Lower leg skin (tissue), 4 donors: ENCODE results near the gene RCOR2. TPM values are rescaled to one million over a fixed set of nuclear protein-coding genes. Genes with fewer than 3 reads are reported as not detected.

Experiments used
- DNase-seq, 2 donors: peaks; one replicate each; pipeline ENCODE4 v3.0.0-alpha.2; 2019; ENCODE audit warnings: low spot score in 2 of 2
- H3K4me3 ChIP-seq: fragments of 200-600 bp; sonication (generic); 2 replicates; pipeline ENCODE4 v1.5.1; 2017; ENCODE audit warnings: mild to moderate bottlenecking, low read depth; ENCODE audit not compliant: poor library complexity, severe bottlenecking
- POLR2A ChIP-seq, 2 donors: fragments of 450-650 bp; IDR thresholded peaks; one replicate each; pipeline ENCODE4 v1.6.1; 2016 to 2017; ENCODE audit warnings: antibody characterized with exemption in 2 of 2, mild to moderate bottlenecking in 1 of 2, moderate library complexity in 1 of 2
- WGBS, 2 donors: methylation state at CpG; one replicate each; pipeline ENCODE4 v1.1.5; 2018; 5-methylcytosine and 5-hydroxymethylcytosine counted together
- intact Hi-C: fragments of 100-400 bp; cut with DNase I; formaldehyde crosslinking; loops from one replicate; pipeline ENCODE4 v1.15.0; 2023; ENCODE audit warnings: low total_unique reads
- total RNA-seq, 4 donors: library from RNA; depleted of rRNA; stranded (reverse); fragments of >200 nt; gene quantifications; one replicate each; pipeline ENCODE4 v1.1.0, GENCODE V29; 2016
- TF ChIP-seq, protein P1 (sequence below), 3 donors: fragments of 450-650 bp; IDR thresholded peaks; one replicate each; pipeline ENCODE4 v1.5.1; 2016; ENCODE audit warnings: antibody characterized with exemption in 3 of 3, mild to moderate bottlenecking in 3 of 3, moderate library complexity in 2 of 3

RCOR2 gene
- total RNA-seq, 4 donors from 2014 or later = 0.16 TPM; not detected in 3

DNA sequence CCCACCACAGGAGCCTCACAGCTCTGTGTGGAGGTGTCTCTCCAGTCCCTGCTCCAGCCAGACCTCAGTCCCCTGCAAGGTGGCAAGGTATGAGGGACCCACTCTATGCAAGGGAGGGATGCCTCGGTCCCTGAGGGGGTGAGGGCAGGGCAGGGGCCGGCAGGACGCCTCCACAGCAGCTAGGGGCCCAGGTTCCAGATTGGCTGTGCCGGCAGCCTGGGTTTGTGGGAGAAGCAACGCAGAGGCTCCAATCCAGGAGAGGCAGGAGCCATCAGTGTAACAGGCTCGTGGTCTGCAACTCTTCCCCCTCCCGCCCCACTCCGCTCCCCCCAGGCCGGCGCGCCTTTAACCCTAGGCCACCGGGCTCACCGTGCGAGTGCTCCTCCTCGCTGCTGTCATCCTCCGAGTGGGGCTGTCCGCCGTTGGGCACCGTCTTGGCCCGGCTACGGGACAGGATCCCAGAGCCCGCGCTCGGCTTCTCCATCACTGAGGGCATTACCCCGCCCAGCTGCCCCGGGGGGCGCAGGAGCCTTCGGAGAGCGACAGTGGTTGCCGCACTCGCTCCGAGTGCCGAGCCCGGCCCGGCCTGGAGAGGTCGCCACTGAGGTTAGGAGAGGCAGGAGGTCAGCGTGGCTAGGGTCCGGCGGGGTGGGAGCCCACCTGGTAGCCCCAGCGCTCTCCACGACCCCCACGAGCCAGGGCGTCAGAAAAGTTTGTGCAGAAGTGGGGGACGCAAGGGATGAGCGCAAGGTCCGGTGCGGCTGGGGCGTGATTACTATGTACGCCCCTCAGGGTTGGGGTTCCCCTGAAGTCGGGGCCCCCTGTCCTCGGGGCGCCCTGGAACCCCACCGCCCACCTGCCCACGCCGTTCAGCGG is 765 bp downstream of the RCOR2 start:
- DNase-seq = peak in 1 of 2 donors; percentile 90
- TF ChIP-seq, protein P1, sequence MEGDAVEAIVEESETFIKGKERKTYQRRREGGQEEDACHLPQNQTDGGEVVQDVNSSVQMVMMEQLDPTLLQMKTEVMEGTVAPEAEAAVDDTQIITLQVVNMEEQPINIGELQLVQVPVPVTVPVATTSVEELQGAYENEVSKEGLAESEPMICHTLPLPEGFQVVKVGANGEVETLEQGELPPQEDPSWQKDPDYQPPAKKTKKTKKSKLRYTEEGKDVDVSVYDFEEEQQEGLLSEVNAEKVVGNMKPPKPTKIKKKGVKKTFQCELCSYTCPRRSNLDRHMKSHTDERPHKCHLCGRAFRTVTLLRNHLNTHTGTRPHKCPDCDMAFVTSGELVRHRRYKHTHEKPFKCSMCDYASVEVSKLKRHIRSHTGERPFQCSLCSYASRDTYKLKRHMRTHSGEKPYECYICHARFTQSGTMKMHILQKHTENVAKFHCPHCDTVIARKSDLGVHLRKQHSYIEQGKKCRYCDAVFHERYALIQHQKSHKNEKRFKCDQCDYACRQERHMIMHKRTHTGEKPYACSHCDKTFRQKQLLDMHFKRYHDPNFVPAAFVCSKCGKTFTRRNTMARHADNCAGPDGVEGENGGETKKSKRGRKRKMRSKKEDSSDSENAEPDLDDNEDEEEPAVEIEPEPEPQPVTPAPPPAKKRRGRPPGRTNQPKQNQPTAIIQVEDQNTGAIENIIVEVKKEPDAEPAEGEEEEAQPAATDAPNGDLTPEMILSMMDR (IDR thresholded peaks at IDR 0.05) = no peak
- no peak for TF ChIP-seq POLR2A (IDR thresholded peaks at IDR 0.05)
- no peak overlapping the region for H3K4me3 ChIP-seq
- WGBS, 2 donors = 2 to 4% methylated on average over 28 to 37 of the region's 56 CpGs
- intact Hi-C loops = no loop called here

DNA sequence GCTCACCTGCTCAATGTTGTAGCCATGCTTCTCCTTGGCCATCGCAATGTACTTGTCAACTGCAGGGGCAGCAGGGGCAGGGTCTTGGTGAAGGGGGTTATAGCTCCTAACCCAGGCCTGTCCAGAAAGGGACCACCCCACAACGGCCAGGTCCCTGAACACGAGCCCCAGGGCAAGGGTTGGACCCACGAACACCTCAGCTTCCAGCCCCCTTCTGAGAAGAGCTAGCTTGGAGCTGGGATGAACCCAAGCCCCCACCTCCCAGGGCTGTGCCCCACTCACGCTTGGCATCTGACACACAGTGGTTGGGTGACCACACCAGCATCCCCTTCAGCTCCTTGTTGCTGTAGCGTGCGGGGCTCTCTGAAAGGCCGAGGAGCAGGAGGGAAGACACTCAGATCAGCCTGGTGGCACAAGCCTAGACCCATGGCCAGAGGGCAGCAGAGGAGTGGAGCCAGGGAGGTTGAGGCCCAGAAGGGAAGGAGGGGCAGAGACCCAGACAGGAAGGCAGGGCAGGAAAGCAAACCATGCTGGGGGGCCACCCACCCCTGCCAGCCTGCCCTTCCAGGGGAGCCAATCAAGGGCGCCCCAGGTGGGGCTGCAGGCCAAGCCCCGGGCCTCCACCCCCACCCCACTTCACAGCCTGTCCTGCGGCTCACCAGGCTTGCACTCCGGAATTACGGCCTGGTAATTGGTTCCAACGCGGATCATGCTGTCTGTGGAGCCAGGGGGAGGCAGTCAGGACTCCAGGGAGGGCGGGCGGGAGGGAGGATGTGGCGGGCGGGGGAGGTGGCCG is 1.9 kb downstream of the RCOR2 start:
- DNase-seq = no peak
- intact Hi-C loops = no loop called here
- 76 to 83% methylated on average over 15 to 19 of the region's 20 CpGs for WGBS, 2 donors
- no peak overlapping the region for H3K4me3 ChIP-seq
- no peak for TF ChIP-seq POLR2A (IDR thresholded peaks at IDR 0.05)
- TF ChIP-seq, protein P1 (IDR thresholded peaks at IDR 0.05) = no peak

DNA sequence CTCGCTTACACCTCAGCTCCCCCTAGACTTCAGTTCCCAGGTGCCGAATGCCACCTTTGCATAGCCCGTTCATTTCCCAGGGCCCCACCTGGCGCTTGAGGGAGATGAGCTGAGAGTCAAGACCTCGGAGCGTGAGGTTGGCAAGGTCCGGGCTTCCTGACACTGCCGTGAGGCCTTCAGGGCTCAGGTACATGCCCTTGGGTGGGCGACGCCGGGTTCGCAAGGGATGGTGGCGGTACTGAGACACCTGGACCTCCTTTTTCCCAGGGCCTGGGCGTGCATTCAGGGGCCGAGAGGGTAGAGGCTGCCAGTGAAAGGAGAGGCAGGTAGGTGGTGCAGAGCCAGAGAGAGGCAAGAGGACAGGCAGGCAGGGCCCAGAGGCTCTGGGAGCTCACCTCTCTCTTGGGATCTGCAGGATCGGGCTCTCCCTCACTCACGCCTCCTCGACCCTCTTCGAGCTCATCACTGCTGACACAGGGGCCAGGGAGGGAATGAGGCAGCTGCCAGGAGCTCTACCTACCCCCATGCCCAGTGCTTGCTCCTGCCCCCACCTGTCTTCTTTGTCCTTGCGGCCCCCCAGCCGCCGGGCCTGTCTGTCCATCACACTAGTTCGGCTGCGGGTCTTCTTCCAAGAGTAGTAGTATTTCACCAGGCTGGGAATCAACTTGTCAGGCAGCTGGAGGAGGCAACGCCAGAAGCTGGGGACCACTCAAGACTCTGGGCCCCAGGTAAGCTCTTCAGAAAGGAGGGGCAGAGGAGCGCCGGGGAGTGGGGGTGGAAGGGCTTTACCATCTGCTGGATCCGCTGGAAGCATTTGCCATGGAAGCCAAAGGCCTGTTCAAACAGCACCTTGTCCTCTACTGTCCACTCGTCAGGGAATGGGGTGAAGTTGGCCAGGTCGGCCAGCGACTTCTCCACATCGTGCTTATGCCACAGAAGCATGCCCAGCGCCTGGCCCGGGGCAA is 2.8 kb downstream of the RCOR2 start:
- DNase-seq = no peak
- intact Hi-C loops = no loop called here
- TF ChIP-seq POLR2A (IDR thresholded peaks at IDR 0.05) = no peak
- TF ChIP-seq, protein P1 (IDR thresholded peaks at IDR 0.05) = no peak
- no peak overlapping the region for H3K4me3 ChIP-seq
- WGBS, 2 donors = 85 to 88% methylated on average over 34 of the region's 34 CpGs

DNA sequence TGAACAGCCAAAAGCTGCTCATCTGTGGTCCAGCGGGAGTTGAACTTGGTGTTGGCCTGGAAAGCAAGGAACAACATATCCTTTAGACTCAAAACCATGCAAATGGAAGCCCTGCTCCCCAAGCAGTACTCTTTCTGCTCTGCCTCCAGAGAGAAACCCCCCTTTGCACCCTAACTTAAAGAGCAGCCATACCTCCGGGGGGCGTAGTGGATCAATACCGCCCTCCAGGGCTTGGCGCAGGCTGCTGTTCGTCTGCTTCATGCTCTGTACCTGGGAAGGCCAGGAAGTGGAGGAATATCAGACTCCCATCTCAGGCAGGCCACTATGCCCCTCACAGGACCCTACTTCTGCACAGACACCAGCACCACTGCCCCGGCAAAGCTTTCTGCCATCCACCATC is 4.3 kb downstream of the RCOR2 start:
- no peak for DNase-seq
- no peak for TF ChIP-seq POLR2A (IDR thresholded peaks at IDR 0.05)
- TF ChIP-seq, protein P1 (IDR thresholded peaks at IDR 0.05) = no peak
- no peak overlapping the region for H3K4me3 ChIP-seq
- 83% methylated on average over 7 of the region's 7 CpGs for WGBS, 2 donors
- intact Hi-C loops = no loop called here

DNA sequence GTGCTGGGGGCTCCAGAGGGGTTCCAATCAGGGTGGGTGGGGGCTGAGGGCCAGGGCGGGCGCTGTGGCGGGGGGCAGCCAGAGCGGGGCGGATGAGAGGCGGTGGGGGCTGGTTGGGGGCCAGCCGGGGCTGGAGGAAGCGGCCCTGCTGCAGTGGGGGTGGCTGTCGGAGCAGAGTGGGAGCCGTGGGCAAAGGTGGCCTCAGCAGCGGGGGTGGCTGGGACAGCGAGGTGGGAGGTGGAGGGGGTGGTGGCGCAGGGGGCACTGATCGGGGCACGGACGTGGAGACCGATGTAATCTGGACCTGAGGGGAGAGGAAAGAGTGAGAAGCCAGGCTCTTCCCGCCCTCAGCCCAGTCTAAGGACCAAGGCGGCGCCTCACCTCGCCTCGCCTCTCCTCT is 5.1 kb downstream of the RCOR2 start:
- H3K4me3 ChIP-seq = no peak overlapping the region
- intact Hi-C loops = no loop called here
- TF ChIP-seq, protein P1 (IDR thresholded peaks at IDR 0.05) = no peak
- no peak for TF ChIP-seq POLR2A (IDR thresholded peaks at IDR 0.05)
- 82 to 83% methylated on average over 22 of the region's 22 CpGs for WGBS, 2 donors
- DNase-seq = no peak
